HG02642 (cell line): ENCODE results near the gene TMEM117.
"Not testable (repeated sequence)": the region's sequence is repeated elsewhere in the genome, so short reads cannot be mapped to it uniquely, and the experiment has no call there.

Experiments used
- ATAC-seq: cut with Tn5 transposase; IDR thresholded peaks from one replicate; pipeline ENCODE4 v1.9.1; 2021; ENCODE audit warnings: mild to moderate bottlenecking; ENCODE audit not compliant: unreplicated experiment, poor library complexity

TMEM117 gene

GRCh38 chr12:44159216-44159615, 323.3 kb downstream of the TMEM117 start:
- no peak for ATAC-seq

- ATAC-seq: no peak
These were observed 324.0 kb downstream of the TMEM117 start for GRCh38 chr12:44159862-44160261.

- ATAC-seq: no peak
These were observed 327.1 kb downstream of the TMEM117 start for GRCh38 chr12:44162961-44163360.

DNA sequence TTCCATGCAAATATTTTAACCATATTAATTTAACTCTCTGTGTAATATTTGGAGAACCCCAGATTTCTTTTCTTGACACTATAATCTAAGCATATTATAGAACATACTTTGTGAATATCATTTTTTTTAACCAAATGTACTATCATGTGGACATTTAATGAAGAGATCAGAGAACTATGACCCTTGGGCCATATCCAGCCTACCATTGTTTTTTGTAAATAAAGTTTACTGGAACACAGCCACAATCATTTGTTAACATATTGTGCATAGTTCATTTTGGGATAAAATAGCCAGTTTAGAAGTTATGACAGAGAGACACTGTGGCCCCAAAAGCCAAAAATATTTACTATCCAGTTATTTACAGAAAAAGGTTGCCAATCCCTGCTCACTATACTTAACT, 338.2 kb downstream of the TMEM117 start:
- ATAC-seq: no peak

DNA sequence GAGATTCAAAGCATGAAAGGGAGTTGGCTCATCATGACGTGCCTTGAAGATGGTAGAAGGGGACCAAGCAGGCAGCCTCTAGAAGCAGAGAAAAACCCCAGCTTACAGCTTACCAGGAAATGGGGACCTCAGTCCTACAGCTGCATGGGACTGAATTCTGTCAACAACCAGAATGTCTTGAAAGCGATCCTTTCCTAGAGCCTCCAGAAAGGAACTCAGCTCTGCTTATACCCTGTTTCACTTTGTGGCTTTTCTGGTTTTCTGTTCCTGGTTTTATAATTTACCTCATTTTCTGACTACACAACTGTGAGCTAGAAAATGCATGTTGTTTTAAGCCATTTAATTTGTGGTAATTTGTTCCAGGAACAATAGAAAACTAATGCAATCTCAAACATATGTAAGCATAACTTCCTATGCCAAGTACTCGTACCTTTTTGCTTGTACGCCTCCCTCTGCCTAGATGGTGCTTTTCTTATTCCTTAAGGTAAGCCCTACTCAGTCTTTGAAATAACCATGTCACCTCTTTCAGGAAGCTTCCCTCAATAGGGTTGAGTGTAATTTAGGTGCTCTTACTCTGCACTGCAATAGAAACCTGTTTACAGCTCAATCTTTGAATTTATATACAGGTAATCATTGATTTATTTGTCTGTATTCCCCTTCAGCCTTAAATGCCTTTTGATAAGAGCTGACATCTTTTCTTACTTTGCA, 348.8 kb downstream of the TMEM117 start:
- peak; percentile 90 for ATAC-seq

- ATAC-seq: peak; percentile 99
These were observed 357.4 kb downstream of the TMEM117 start for GRCh38 chr12:44193281-44193680.

DNA sequence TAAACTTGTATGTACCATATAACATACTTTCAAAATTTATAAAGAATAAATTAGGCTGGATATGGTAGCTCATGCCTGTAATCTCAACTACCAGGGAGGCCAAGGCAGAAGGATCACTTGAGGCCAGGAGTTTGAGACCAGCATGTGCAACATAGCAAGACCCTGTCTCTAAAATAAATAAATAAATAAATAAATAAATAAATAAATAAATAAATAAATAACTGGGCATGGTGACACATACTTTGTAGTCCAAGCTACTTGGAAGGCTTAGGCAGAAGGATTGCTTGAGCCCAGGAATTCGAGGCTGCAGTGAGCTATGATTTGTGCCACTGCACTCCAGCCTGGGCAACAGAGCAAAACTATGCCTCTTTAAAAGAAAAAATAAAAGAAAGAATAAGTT, 359.8 kb downstream of the TMEM117 start:
- not testable (repeated sequence) for ATAC-seq

- no peak for ATAC-seq
These were observed 370.2 kb downstream of the TMEM117 start for GRCh38 chr12:44206045-44206444.

GRCh38 chr12:44217146-44217883, 381.4 kb downstream of the TMEM117 start:
- ATAC-seq: no peak

- no peak for ATAC-seq
These were observed 387.9 kb downstream of the TMEM117 start for GRCh38 chr12:44223736-44224135.

DNA sequence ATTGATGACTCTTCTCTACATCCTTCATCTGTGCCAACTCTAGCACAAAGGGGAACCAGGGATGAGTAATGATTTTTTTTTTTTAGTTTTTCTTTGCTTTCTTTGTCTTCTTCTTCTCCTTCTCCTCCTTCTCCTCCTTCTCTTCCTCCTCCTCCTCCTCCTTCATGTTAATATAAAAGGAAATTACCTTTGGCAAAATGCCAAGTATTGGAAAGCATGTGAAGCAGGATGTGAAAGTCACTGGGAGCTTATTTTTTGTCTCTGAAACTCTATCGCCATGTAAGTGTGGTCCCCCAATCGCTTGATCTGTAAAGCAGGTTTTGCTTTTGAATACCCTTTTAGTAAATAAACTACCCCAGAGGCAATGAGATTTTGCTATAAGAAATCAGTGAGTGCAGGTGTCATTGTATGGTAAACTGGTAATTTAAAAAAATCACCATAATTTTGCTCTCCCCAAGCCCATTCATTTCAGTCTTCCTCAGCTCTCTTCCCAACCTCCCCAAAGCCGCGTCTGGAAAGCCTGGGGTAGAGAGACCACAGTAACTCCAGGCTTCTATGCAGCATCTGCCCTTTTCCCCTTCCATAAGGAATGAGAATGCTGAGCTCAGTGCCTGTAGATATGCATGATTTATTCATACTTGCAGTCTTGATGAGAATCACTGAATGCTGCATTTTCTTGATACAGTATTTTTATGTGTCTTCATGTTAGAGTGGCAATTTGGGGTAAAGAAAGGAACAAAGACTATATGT, 388.7 kb downstream of the TMEM117 start:
- ATAC-seq: no peak

DNA sequence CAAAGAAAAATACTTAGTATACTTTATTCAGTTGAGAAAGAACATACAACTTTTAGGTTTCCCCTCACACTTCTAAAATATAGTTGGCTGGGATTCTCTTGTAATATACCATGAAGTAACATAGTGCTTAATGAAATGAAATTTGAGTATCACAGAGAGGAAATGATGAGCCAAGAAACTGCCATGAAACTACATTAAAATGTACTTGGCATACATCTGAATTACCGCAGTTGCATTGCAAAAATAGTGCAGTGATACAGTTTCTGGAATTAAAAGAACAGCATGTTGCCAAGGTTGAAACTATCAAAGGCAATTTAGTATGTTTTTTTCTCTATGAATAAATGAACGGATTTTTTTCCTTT, 389.2 kb downstream of the TMEM117 start:
- ATAC-seq: no peak

- ATAC-seq: no peak
These were observed 391.7 kb downstream of the TMEM117 start for GRCh38 chr12:44227616-44228015.

DNA sequence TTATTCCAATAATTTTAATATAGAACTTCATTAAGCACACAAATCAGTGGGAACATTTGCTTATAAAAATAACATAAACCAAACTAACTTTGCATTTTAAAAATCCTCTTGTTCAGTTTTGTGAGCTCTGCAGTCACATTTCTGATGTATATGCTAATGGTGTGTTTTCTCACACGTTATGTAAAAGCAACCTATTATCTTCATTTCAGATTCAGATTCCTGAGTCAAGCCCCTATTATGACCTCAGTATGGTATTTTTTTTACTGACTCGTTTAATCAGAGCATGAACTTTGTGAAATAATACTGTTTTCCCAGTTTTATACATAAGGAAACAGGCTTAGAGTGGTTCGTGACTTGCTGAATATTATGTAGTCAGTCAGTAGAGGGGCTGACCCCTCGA, 394.0 kb downstream of the TMEM117 start:
- no peak for ATAC-seq

DNA sequence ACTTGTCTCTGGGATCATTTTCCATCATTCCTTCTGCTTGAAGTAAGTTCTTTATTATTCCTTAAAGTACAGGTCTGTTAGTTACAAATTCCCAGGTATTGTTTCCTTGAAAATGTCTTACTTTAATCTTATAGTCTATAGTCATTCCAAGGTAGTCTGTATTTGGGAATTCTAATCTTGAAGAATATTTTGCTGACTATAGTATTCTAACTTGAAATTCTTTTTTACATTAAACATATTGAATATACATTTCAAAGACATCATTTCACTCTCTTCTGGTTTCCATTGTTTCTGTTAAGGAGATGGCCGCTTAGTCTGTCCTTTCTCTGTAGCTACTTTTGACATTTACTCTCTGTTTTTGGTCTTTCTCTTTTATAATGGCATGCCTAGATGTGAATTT, 399.8 kb downstream of the TMEM117 start:
- no peak for ATAC-seq

DNA sequence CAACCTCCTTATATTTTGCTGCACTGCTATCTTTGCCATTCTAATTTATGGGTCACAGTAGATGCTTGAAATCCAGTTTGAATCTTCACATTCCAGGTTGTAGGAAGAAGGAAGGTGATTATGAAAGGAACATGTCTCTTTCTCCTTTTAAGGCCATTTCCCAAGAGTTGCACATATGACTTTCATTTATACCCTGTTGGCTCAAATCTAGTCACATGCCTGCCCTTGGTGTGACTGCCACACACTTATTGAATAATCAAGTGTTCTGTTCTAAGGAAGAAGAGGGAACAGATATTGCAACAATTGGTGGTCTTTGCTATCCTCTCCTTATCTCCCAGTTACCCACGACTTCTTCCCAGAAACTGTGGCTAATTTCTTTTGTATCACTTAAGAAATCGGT, 404.3 kb downstream of the TMEM117 start:
- no peak for ATAC-seq

DNA sequence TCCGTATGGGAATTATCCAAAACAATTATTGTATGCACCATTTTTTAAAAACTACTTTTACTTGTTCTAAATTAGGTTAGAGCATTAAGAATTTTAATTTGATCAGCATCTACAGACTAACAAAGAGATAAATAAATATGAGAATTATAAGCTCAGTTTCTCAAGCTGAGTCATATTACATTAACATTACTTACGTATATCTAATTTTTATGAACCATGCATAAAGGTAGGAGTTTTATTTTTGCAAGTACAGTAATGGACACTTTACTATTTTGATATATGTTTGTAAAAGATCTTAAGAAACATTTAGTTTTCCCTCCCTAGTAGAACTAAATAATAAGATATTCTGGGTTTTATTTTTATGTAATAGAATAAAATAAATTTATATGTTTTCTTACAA, 410.1 kb downstream of the TMEM117 start:
- no peak for ATAC-seq

GRCh38 chr12:44246482-44247105, 410.7 kb downstream of the TMEM117 start:
- no peak for ATAC-seq

DNA sequence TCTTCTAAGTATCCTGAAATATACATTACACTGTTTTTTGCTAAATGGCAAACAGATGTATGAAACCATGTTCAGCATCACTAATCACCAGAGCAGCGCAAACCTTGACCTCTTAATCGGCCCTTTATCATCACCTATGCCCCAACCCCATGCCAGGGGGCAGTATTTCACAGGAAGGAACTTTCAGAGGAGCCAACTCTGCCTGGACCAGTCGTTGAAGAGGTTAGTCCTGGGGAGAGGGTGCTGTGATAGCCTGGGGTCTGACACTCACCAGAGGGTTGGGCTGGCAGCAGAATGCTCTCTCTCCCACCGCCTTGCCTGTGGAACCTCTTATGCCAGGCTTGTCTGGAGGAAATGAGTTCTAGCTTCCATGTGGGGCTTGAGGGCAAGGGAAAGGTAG, 411.7 kb downstream of the TMEM117 start:
- ATAC-seq: no peak

GRCh38 chr12:44248436-44248835, 412.6 kb downstream of the TMEM117 start:
- ATAC-seq: no peak

GRCh38 chr12:44250440-44250839, 414.6 kb downstream of the TMEM117 start:
- not testable (repeated sequence) for ATAC-seq
